NCI-H187 treated with DMSO at 0.1 percent for 48 hours (cell line): ENCODE measurements around the gene CERK.
"Not testable (repeated sequence)": the region's sequence is repeated elsewhere in the genome, so short reads cannot be mapped to it uniquely, and the experiment has no call there.

ENCODE experiments used
- DNase-seq: peaks from one replicate; lab custom pipeline; 2025; lab: John Stamatoyannopoulos, UW

The CERK gene

GRCh38 chr22:46748908-46749675 lies 11.0 kb upstream of the CERK start:
- no peak for DNase-seq

- DNase-seq = no peak
These were observed 10.3 kb upstream of the CERK start for GRCh38 chr22:46748206-46748907.

- DNase-seq = no peak
These were observed 9.6 kb upstream of the CERK start for GRCh38 chr22:46747646-46748045.

- DNase-seq = no peak
These were observed 8.6 kb upstream of the CERK start for GRCh38 chr22:46746620-46747019.

GRCh38 chr22:46746192-46746591 lies 8.1 kb upstream of the CERK start:
- DNase-seq = no peak

GRCh38 chr22:46744581-46744980 lies 6.5 kb upstream of the CERK start:
- DNase-seq = no peak

- DNase-seq = no peak
These were observed 4.6 kb upstream of the CERK start for GRCh38 chr22:46742576-46743221.

GRCh38 chr22:46741974-46742519 lies 4.0 kb upstream of the CERK start:
- no peak for DNase-seq

- no peak for DNase-seq
These were observed 3.1 kb upstream of the CERK start for GRCh38 chr22:46740910-46741780.

GRCh38 chr22:46739094-46739870 lies 1.2 kb upstream of the CERK start:
- no peak for DNase-seq

GRCh38 chr22:46738647-46739093 lies 618 bp upstream of the CERK start:
- no peak for DNase-seq

GRCh38 chr22:46737105-46737975 lies 712 bp downstream of the CERK start:
- no peak for DNase-seq

- no peak for DNase-seq
These were observed 1.3 kb downstream of the CERK start for GRCh38 chr22:46736705-46737104.

- DNase-seq = no peak
These were observed 2.1 kb downstream of the CERK start for GRCh38 chr22:46735747-46736608.

- DNase-seq = no peak
These were observed 3.1 kb downstream of the CERK start for GRCh38 chr22:46734830-46735453.

- DNase-seq = not testable (repeated sequence)
These were observed 3.8 kb downstream of the CERK start for GRCh38 chr22:46734213-46734722.

GRCh38 chr22:46732513-46732912 lies 5.5 kb downstream of the CERK start:
- DNase-seq = no peak

GRCh38 chr22:46732041-46732379 lies 6.0 kb downstream of the CERK start:
- DNase-seq = no peak
